HG02938 (cell line): ENCODE results near the gene NEAT1.

ENCODE experiments used
- ATAC-seq: cut with Tn5 transposase; IDR thresholded peaks from one replicate; pipeline ENCODE4 v1.9.1; 2021; ENCODE audit warnings: mild to moderate bottlenecking, moderate library complexity; ENCODE audit not compliant: unreplicated experiment

NEAT1 gene

DNA sequence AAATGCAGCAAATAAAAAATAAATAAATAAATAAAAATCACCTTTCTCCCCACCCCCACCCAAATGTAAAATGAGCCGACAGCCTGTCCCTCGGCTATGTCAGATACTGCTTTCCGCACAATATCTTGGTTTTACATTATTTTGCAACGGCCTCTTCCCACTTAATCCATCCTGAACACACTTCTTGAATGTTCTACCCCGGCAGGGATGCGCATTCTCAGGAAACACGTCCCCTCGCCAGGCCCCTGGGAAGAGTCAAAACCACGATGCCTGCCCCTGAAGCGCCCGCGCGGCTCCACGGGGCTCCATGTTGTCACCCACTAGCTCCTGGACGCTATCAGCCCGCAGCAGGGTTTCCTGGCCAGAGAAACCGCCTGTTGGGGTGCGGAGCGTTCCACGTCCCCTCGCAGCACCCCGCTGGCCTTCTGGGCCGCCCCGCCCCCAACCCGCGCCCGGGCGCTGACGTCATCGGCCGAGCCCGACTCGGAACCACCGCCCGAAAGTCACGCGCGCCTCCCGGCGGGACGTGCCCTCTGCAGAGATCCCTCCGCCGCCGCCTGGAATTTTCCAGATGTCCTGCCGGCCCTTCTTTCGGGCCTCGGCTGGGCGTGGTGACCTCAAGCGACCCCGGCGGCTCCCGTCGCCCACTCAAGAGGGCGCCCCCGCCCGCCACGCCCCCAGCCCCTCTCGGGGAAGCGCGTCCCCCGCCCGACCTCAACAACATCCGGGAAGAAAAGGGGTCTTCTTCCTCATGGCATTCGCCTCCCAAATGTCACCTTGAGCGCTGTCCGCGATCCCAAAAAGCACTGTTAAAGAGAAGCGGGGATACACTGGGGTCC is 585 bp upstream of the NEAT1 start:
- ATAC-seq: no peak

DNA sequence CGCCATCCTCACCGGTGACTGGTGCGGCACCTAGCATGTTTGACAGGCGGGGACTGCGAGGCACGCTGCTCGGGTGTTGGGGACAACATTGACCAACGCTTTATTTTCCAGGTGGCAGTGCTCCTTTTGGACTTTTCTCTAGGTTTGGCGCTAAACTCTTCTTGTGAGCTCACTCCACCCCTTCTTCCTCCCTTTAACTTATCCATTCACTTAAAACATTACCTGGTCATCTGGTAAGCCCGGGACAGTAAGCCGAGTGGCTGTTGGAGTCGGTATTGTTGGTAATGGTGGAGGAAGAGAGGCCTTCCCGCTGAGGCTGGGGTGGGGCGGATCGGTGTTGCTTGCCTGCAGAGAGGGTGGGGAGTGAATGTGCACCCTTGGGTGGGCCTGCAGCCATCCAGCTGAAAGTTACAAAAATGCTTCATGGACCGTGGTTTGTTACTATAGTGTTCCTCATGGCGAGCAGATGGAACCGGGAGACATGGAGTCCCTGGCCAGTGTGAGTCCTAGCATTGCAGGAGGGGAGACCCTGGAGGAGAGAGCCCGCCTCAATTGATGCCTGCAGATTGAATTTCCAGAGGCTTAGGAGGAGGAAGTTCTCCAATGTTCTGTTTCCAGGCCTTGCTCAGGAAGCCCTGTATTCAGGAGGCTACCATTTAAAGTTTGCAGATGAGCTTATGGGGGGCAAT is 1.1 kb downstream of the NEAT1 start:
- ATAC-seq: no peak

- ATAC-seq: no peak
Measured at GRCh38 chr11:65424205-65425104, 1.9 kb downstream of the NEAT1 start.

- ATAC-seq: no peak
Measured at GRCh38 chr11:65425105-65425970, 2.7 kb downstream of the NEAT1 start.

DNA sequence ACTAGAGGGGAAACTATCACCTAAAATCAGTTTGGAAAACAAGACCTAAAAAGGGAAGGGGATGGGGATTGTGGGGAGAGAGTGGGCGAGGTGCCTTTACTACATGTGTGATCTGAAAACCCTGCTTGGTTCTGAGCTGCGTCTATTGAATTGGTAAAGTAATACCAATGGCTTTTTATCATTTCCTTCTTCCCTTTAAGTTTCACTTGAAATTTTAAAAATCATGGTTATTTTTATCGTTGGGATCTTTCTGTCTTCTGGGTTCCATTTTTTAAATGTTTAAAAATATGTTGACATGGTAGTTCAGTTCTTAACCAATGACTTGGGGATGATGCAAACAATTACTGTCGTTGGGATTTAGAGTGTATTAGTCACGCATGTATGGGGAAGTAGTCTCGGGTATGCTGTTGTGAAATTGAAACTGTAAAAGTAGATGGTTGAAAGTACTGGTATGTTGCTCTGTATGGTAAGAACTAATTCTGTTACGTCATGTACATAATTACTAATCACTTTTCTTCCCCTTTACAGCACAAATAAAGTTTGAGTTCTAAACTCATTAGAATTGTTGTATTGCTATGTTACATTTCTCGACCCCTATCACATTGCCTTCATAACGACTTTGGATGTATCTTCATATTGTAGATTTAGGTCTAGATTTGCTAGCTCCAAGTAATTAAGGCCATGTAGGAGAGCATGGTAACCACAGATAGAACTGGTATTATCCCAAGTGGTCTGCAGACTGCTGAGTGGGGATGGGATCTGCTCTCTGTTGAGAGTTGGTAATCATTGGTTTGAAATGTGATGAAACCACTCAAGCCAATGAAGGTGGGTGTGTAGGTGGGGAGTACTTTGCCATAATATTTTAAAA is 3.6 kb downstream of the NEAT1 start:
- ATAC-seq: no peak

DNA sequence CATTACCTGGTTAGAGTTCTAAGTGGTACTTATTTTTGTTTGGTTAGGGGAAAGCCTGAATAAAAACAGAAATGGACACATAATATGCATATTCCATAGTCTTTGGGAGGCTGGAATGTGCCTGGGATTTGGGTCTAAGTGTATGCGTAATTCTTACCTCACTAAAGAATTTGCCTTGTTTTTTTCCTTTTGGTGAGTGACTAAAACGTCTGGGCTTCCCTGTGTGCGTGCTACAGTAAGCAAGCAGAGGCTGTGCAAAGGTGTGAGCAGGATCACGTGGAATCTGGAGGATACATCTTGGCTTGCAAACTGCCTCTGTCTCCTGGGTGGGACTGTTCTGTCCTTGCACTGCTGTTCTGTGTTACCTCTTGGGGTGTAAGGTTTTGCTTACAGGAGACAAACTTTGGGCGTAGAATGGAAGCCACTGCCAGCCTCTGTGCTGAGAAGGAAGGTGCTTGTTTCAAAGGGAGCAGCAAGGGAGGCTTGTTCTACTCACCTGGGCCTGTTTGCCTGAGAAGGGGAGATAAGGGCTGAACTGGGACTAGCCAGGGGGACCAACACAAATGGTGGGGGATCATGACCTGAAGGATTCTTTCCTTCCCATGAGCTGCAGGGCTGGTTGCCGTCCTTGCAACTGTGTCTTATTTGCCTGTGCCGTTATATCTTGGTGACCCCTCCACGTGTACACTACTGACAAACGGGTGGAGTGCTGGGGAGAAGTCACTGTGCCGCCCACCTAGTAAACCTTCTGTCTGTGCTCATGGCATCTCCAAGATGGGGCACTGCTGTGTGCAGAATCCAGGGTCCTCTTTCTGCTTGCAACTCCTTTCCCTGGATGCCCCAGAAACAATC is 4.5 kb downstream of the NEAT1 start:
- no peak for ATAC-seq

DNA sequence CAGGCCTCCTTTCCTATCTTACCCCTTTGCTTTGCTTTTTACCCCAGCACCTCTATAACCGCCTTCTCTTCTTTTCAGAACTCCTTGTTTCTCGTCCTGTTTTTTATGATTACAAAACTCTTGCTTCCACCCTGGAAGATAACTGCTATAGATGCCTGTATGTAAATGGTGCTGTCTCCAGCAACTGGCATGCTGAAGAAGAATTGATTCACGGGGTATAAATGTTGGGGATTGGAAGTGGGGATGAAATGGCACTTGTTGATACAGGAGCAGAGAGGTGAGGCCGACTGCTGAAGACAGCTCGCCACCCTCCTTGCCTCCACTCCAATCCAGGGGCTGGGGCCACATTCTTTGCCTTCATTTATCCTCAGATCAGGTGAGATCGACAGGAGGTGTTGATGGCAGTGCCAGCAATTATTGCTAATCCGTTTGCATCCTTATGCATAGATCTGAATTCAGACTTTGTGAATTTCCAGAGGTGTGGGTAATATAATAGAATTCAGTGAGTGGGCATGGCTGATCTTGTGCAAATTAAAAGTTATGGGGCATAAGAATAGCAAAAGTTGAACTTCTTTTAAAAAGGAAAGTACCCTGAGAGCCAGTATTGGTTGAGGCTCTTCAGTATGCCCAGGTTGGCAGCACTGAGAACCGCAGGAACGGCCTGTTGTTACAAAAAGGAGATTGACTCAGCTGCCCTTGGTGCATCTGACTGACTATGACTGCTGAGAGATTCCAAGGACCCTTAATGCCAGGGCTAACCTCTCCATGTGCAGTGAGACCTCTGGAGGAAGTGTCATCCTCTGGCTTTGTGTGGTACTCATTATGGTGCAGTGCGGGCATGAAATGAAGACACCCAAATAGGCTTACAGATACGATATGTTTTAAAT is 5.3 kb downstream of the NEAT1 start:
- no peak for ATAC-seq

GRCh38 chr11:65428578-65429067 is 6.0 kb downstream of the NEAT1 start:
- ATAC-seq: no peak

- no peak for ATAC-seq
Measured at GRCh38 chr11:65429068-65429681, 6.6 kb downstream of the NEAT1 start.

DNA sequence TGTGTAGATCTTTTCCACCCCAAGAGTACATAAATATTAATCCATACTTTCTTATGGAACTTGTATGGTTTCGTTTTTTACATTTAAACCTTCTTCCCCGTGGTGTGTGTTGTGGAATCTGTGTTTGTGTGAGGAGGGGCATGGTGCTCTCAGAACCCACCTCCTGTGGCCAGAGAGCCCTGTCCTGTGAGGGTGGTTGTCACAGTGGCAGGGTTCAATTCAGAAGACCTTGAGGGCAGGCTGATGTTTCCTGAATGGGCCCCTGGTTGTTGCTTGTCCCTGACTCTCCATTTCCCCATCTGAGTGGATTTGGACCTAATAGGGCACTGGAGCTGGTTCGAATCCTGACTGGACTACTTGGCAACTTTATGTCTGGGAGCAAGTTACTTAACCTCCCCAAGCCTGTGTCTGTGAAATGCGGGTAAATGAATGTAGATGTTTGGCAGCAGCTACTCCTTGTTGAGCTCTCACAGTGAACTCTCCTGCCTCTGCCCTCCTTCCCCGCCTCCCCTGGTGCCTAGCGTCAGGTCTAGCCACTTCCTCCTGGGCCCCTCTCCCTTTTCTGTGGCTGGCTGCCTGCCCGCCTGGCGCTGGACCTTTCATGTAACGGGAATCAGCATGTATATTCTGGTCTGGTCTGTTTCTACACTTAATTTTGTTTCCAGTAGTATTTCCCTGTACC is 7.3 kb downstream of the NEAT1 start:
- no peak for ATAC-seq

DNA sequence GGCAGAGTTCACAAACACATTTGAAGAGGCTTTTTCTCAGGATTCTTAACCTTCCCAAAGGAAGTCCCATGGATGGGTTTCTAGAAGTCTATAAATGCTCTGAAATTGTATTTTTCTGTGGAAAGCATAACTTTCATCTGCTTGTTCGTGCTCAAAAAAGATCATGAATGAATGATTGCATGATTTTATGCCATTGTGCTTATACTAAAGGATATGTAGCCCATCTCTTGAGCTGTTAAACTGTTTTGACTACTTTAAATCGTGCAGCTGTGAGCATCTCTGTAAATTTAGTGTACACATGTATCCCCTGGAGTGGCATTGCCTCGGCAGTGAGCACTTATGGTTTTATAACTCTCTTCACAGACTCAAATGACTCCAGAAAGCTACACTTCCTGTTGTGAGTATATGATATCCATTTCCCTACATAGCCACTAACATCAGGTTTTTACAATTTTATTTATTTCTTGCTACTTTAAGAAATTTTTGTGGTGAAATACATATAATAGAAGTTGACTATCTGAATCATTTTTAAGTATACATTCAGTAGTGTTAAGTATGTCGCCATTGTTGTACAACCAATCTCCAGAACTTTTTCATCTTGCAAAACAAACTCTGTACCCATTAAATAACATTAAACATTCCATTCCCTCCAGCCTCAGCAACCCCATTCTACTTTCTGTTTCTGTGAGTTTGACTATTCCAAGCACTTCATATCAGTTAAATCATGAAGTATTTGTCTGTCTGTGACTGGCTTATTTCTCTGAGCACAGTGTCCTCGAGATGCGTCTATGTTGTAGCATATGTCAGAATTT is 8.0 kb downstream of the NEAT1 start:
- ATAC-seq: no peak

- no peak for ATAC-seq
Measured at GRCh38 chr11:65431451-65432099, 9.0 kb downstream of the NEAT1 start.

- ATAC-seq: no peak
Measured at GRCh38 chr11:65432100-65432650, 9.6 kb downstream of the NEAT1 start.

DNA sequence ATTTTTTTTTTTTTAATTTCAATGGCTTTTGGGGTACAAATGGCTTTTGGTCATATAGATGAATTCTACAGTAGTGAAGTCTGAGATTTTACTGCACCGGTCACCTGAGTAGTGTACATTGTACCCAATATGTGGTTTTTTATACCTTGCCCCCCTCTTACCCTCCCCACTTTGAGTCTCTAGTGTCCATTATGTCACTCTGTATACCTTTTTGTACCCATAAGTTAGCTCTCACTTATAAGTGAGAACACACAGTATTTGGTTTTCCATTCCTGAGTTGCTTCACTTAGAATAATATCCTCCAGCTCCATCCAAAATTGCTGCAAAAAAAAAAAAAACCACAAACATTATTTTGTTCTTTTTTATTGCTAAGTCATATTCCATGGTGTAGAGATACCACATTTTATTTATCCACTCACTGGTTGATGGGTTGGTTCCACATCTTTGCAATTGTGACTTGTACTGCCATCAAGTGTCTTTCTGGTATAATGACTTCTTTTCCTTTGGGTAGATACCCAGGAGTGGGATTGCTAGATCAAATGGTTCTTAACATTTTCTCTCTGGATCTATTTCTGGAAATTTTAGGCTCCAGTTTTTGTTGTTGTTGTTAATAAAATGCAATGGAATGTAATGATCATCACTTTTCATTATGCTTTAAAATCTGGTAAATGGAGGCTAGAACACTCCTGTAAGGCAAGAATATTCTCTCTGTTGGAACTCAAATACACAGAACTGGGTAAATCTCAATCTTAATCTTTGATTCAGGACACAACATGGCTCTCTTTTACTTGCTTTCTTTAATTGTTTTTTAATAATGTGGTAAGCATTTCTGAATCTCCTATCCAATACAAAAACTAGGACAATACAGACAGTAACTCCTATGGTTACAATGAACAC is 10.3 kb downstream of the NEAT1 start:
- no peak for ATAC-seq
